Stimulated activated CD4-positive, alpha-beta T cell treated with anti-CD3 and anti-CD28 coated beads, Interleukin-2, amount 100 ng/mL, for 24 hours (primary cell): ENCODE results near the gene CHEK2.
"Not testable (repeated sequence)": the region's sequence is repeated elsewhere in the genome, so short reads cannot be mapped to it uniquely, and the experiment has no call there.

Source experiments
- DNase-seq, 2 donors: peaks; one replicate each; pipeline ENCODE4 v3.0.0-alpha.2; 2020

CHEK2 gene

DNA sequence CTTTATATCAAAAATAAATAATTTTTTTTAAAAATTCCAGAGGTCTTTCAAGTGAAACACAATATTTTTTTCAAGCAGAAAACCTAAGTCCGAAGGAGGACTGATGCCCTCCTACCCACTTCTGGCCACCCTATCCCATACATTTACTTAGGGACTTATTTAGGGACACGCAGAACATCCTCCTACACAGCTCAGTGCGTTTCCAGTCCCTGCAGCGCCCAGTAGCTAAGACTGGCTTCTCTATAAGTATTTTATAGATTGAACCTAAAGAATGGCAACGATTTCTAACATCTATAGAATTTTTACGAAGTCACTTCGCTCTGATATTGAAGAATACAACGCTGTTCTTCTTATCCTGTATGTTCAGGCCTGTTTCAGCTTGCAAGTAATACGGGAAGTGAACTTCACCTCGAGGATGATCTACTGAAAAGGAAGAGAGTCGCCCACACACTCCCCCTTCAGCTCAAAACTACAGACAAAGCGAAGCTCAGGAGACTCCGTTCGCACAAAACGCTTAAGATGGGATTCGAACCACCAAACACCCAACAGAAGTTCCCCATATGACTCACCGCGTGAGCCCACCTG, 328 bp downstream of the CHEK2 start:
- DNase-seq, result peak in 1 of 2 donors; percentile 13

- not testable (repeated sequence) for DNase-seq
Measured at GRCh38 chr22:28738876-28739275, 2.7 kb downstream of the CHEK2 start.

DNA sequence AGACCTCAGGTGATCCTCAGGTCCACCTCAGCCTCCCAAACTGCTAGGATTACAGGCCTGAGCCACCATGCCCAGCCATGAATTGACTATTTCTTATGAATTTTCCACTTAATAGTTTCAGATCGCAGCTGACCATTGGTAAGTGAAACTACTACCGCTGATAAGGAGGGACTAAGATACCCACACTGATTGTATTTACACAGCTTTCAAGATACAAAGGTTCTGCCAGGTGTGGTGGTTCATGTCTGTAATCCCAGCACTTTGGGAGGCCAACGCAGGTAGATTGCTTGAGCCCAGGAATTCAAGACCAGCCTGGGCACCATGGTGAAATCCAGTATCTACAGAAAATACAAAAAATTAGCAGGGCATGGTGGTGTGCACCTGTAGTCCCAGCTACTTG, 3.9 kb downstream of the CHEK2 start:
- no peak for DNase-seq

- no peak for DNase-seq
Measured at GRCh38 chr22:28736301-28737155, 5.1 kb downstream of the CHEK2 start.

DNA sequence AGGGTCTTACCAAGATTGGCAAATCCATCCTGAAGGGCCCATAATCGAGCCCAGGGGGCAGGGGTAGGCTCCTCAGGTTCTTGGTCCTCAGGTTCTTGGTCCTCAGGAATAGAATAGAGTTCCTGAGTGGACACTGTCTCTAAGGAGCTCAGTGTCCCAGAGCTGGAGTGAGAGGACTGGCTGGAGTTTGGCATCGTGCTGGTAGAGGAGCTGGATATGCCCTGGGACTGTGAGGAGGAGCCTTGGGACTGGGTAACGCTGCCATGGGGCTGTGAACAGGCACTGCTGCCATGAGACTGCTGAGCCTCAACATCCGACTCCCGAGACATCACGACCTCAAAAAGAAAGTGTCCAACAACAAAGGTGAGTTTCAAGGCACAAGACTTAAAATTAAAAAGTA, 7.2 kb downstream of the CHEK2 start:
- no peak for DNase-seq

- DNase-seq, result no peak
Measured at GRCh38 chr22:28730179-28730578, 11.4 kb downstream of the CHEK2 start.

DNA sequence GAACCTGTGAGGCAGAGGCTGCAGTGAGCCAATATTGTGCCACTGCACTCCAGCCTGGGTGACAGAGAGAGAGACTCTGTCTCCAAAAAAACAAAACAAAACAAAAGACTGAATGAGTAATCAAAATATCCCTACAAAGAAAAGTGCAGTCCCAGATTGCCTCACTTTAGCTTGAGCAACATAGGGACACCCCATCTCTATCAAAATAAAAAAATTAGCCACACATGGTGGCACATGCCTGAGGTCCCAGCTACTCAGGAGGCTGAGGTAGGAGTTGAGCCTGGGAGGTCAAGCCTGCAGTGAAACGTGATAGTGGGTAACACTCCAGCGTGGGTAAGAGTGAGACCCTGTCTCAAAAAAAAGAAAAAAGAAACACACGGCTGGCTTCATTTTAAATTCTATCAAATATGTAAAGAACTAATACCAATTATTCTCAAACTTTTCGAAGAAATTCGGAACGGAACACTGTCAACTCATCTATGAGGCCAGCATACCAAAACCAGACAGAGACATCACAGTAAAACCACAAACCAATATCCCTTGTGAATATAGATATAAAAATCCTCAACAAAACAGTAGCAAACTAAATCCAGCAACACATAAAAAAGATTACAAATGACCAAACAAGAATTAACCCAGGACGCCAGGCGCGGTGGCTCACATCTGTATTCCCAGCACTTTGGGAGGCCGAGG, 12.9 kb downstream of the CHEK2 start:
- DNase-seq, result no peak

GRCh38 chr22:28728002-28728401, 13.6 kb downstream of the CHEK2 start:
- DNase-seq, result no peak

DNA sequence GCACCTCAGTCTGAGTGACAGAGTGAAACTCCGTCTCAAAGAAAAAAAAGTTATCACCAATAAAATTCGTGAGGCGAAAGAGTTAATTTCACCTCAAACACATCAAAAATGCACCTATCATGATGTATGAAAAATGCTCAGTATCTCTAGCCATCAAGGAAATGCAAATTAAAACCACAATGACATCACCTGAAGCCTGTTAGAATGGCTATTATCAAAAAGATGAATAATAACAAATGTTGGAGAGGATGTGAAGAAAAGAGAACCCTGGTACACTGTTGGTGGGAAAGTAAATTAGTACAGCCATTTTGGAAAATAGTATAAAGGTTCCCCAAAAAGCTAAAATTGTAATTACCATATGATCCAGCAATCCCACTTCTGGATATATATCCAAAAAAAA, 23.6 kb downstream of the CHEK2 start:
- DNase-seq, result no peak

DNA sequence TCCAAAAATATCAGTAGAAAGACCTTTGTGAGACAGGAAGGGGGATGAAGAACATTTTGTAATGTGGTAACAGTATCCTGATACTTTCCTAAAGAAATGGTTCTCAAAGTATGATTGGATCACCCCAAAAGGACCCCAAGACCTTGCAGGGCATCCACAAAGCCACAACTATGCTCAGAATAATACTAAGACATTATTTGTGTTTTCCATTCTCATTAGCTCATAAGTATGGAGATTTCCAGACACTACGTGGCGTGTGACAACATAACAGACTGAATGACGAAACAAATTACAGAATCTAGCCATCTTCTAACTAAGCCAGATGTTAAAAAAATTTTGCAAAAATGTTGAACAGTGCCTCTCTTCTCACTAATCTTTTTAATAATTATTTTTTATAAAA, 24.9 kb downstream of the CHEK2 start:
- DNase-seq, result no peak

GRCh38 chr22:28715611-28716010, 26.0 kb downstream of the CHEK2 start:
- no peak for DNase-seq

GRCh38 chr22:28714043-28714628, 27.5 kb downstream of the CHEK2 start:
- no peak for DNase-seq

DNA sequence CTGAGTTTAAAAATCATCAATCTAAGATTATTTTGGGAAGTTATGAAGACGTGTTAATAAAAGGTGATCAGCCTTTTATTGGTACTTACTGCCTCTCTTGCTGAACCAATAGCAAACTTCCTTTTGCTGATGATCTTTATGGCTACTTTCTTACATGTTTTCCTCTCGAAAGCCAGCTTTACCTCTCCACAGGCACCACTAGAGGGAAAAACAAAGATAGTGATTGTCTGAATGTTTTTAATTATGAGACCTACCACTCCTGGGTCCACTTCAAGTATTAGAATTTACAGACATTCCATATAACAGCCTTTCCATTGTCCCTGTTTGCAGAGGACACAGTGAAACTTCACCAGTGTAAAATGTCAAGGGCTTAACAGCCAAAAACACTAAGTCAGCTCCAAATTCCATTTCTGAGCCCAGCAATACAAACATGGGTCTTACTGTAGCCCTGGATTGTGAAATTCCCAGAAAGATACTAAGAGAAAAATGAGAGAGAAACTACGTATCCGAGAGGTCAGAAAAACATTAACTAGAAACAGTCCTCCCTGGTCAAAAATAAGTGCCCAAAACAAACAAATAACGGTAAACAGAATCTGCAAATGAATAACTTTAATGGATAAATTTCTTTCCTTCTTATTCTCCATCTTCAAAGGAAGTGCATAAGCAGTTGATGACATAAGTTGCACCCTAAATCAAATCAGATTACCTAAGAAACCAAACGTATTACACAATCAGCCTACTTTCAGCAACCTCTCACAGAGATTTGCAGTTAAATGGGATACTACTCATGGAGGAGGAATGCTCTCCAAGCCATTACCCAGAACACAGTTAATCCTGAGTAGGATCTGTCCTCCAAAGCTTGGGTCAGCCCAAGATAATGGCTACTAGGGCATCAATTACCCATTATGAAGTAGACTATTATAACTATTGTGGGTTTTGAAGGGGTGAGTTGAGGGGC, 29.5 kb downstream of the CHEK2 start:
- DNase-seq, result no peak

GRCh38 chr22:28711341-28711740, 30.3 kb downstream of the CHEK2 start:
- DNase-seq, result no peak

GRCh38 chr22:28710576-28711191, 30.9 kb downstream of the CHEK2 start:
- DNase-seq, result no peak

GRCh38 chr22:28710107-28710506, 31.5 kb downstream of the CHEK2 start:
- DNase-seq, result no peak

- no peak for DNase-seq
Measured at GRCh38 chr22:28706845-28707244, 34.8 kb downstream of the CHEK2 start.

DNA sequence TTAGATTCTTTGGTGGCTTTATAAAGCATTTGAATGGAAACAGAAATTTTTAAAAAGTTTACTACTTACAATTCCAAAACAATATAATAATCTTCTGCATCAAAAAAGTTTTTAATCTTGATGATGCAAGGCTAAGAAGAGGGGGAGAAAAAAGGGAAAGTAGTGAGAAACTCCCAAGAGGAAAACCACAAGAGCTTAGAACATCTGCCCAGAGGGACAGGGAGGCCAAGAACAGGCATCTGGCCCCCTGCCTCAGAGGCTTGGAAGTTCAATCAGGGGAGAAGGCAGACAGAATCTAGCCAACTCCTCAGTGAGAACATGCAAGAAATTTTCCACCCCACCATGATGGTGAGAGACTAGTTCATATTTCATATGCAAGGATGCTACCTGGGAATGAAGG, 38.2 kb downstream of the CHEK2 start:
- DNase-seq, result no peak

DNA sequence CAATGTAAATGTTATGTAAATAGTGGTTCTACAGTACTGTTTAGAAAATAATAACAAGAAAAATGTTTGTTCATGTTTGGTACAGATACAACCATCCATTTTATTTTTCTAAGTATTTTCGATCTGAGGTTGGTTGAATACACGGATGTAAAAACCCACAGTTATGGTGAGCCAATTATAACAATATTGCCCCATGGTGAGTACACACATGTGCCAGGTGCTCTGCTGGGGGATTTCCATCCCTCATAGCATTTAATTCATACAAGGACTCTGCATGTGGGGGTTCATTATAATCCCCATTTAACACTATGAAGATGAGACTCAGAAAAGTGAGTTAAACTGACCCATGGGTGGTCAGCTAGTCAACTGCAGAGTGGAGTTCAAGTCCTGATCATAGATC, 38.7 kb downstream of the CHEK2 start:
- no peak for DNase-seq

- DNase-seq, result not testable (repeated sequence)
Measured at GRCh38 chr22:28693041-28693760, 48.4 kb downstream of the CHEK2 start.

DNA sequence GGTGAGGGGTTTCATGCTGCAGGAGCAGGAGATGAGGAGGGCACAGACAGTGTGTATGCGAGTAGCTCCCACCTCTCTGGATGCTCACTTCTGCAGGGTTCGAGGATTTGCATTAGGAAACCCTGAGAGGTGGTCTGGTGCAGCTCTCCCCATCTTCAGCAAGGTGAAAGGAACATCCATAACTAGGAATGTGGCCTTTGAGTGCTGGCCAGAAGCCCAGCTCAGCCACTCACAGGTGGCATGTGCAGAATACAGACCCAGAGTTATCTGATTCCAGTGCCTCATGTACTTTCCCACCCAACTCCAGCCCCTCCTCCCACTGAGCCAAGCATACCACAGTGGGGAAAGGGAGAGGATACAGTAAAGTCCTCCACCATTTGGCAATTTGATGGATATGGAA, 51.8 kb downstream of the CHEK2 start:
- DNase-seq, result not testable (repeated sequence)
